Measurements from ENCODE around the gene TEF. TPM values are rescaled to one million over a fixed set of nuclear protein-coding genes. Genes with fewer than 3 reads are reported as not detected.
"Not testable (repeated sequence)": the region's sequence is repeated elsewhere in the genome, so short reads cannot be mapped to it uniquely, and the experiment has no call there.

Gene TEF
- total RNA-seq, 4 donors from 2014 or later = 22.9 to 47.9 (median 34.0) TPM

GRCh38 chr22:41398921-41399320 is 17.2 kb downstream of the TEF start:
- H3K27me3 ChIP-seq = no peaks in the 10 kb centered on the region
- WGBS, 2 donors (ENCODE audit: low coverage in 1 of 2) = 83 to 100% methylated on average over 2 to 8 of the region's 8 CpGs
- no peak overlapping the region for H3K27ac ChIP-seq
- no peak overlapping the region for H3K4me3 ChIP-seq
- in situ Hi-C loops (cut with MboI; ENCODE audit: low pct_ligation_motif_present in 1 of 4, low pct_unique_long_range_greater_than_20kb in 1 of 4, low sequenced_read_pairs in 3 of 4) = no loop called here
- TF ChIP-seq CTCF (IDR thresholded peaks at IDR 0.05) = no peak
- no peak for TF ChIP-seq POLR2A (IDR thresholded peaks at IDR 0.05)
- TF ChIP-seq POLR2AphosphoS5 (IDR thresholded peaks at IDR 0.05) = no peak
- no peak for TF ChIP-seq EP300 (IDR thresholded peaks at IDR 0.05; ENCODE audit: low read depth)
- peaks cover 20 to 37% (median 28%) of the 10 kb centered on the region in 4 donors for H3K4me1 ChIP-seq
- no peak for DNase-seq
- H3K36me3 ChIP-seq = peaks cover 0 to 28% (median 9%) of the 10 kb centered on the region in 4 donors
- H3K9me3 ChIP-seq = no peaks in the 10 kb centered on the region
- intact Hi-C loops (cut with DNase I; ENCODE audit: low total_unique reads) = loop anchor here (5.0 kb wide), 1 partner anchor 223 kb away; the partner anchor contains the start of genes DESI1 and XRCC6

GRCh38 chr22:41401781-41402648 is 20.3 kb downstream of the TEF start:
- peak; percentile 87 for DNase-seq
- intact Hi-C loops (cut with DNase I; ENCODE audit: low total_unique reads) = loop anchor here (5.0 kb wide), 1 partner anchor 115 kb away; no protein-coding TSS in a partner anchor
- no peak for TF ChIP-seq POLR2A (IDR thresholded peaks at IDR 0.05)
- peak; percentile 37 to 66 (median 60) for TF ChIP-seq POLR2AphosphoS5 (IDR thresholded peaks at IDR 0.05)
- Histone ChIP-seq H3K36me3 (no peaks in the 10 kb centered on the region), H3K9me3 (no peaks in the 10 kb centered on the region), H3K27ac (peak overlapping the region; percentile 64 to 74 (median 68)), H3K4me1 (peaks cover 19 to 33% (median 28%) of the 10 kb centered on the region in 4 donors), H3K4me3 (no peak overlapping the region), H3K27me3 (no peaks in the 10 kb centered on the region)
- 28% methylated on average over 16 of the region's 16 CpGs; no CpG with 5 or more reads in 1 of the 2 donors for WGBS, 2 donors (ENCODE audit: low coverage in 1 of 2)
- in situ Hi-C loops (cut with MboI; ENCODE audit: low pct_ligation_motif_present in 1 of 4, low pct_unique_long_range_greater_than_20kb in 1 of 4, low sequenced_read_pairs in 3 of 4) = loop anchor here in 2 of 4 donors (5.0 to 10.0 kb wide), 2 partner anchors 113 to 125 kb away; no protein-coding TSS in a partner anchor

GRCh38 chr22:41402851-41403250 is 21.1 kb downstream of the TEF start:
- 90 to 98% methylated on average over 6 to 14 of the region's 14 CpGs for WGBS, 2 donors (ENCODE audit: low coverage in 1 of 2)
- peak overlapping the region in 3 of 4 donors; percentile 28 to 74 (median 64) for H3K27ac ChIP-seq

GRCh38 chr22:41403532-41404318 is 22.0 kb downstream of the TEF start:
- Histone ChIP-seq H3K36me3 (no peaks in the 10 kb centered on the region), H3K27me3 (no peaks in the 10 kb centered on the region), H3K9me3 (no peaks in the 10 kb centered on the region), H3K4me3 (no peak overlapping the region), H3K4me1 (peaks cover 15 to 23% (median 18%) of the 10 kb centered on the region in 4 donors), H3K27ac (peak overlapping the region; percentile 6 to 57 (median 36))
- TF ChIP-seq CTCF (IDR thresholded peaks at IDR 0.05) = peak; percentile 95 to 98 (median 96)
- TF ChIP-seq POLR2AphosphoS5 (IDR thresholded peaks at IDR 0.05) = peak; percentile 32 to 72 (median 62)
- TF ChIP-seq POLR2A (IDR thresholded peaks at IDR 0.05) = no peak
- peak; percentile 29 for TF ChIP-seq EP300 (IDR thresholded peaks at IDR 0.05; ENCODE audit: low read depth)
- peak; percentile 89 for DNase-seq
- WGBS, 2 donors (ENCODE audit: low coverage in 1 of 2) = 15 to 57% methylated on average over 3 to 17 of the region's 18 CpGs
- in situ Hi-C loops (cut with MboI; ENCODE audit: low pct_ligation_motif_present in 1 of 4, low pct_unique_long_range_greater_than_20kb in 1 of 4, low sequenced_read_pairs in 3 of 4) = loop anchor here in 2 of 4 donors (5.0 to 10.0 kb wide), 2 partner anchors 111 to 124 kb away; no protein-coding TSS in a partner anchor
- intact Hi-C loops (cut with DNase I; ENCODE audit: low total_unique reads) = loop anchor here (5.0 kb wide), 1 partner anchor 114 kb away; no protein-coding TSS in a partner anchor

More at GRCh38 chr22:41402851-41403250, 21.1 kb downstream of the TEF start:
- peaks cover 15 to 26% (median 22%) of the 10 kb centered on the region in 4 donors for H3K4me1 ChIP-seq
- H3K27me3 ChIP-seq, DNase-seq, H3K9me3 ChIP-seq, H3K36me3 ChIP-seq, H3K4me3 ChIP-seq: not testable (repeated sequence)
- in situ Hi-C loops (cut with MboI; ENCODE audit: low pct_ligation_motif_present in 1 of 4, low pct_unique_long_range_greater_than_20kb in 1 of 4, low sequenced_read_pairs in 3 of 4) = loop anchor here in 2 of 4 donors (5.0 to 10.0 kb wide), 2 partner anchors 112 to 124 kb away; no protein-coding TSS in a partner anchor
- intact Hi-C loops (cut with DNase I; ENCODE audit: low total_unique reads) = loop anchor here (5.0 kb wide), 1 partner anchor 114 kb away; no protein-coding TSS in a partner anchor
